IPS-18a (cell line): ENCODE measurements around the gene HOXD3.

ENCODE experiments used
- H3K27ac ChIP-seq: one replicate; pipeline ENCODE4 v1.5.1; 2013; ENCODE audit warnings: low read length
- H3K27me3 ChIP-seq: one replicate; pipeline ENCODE4 v1.6.1; 2013; ENCODE audit warnings: mild to moderate bottlenecking, low read length; ENCODE audit not compliant: control insufficient read depth, insufficient read depth
- H3K36me3 ChIP-seq: one replicate; pipeline ENCODE4 v1.6.1; 2013; ENCODE audit warnings: low read depth, low read length; ENCODE audit not compliant: control insufficient read depth
- H3K4me1 ChIP-seq: one replicate; pipeline ENCODE4 v1.6.1; 2013; ENCODE audit warnings: low read depth, low read length; ENCODE audit not compliant: control insufficient read depth
- H3K4me3 ChIP-seq: one replicate; pipeline ENCODE4 v1.5.1; 2013; ENCODE audit warnings: low read length
- H3K9ac ChIP-seq: one replicate; pipeline ENCODE4 v1.6.1; 2013; ENCODE audit warnings: mild to moderate bottlenecking, low read length, moderate library complexity
- H3K9me3 ChIP-seq: one replicate; pipeline ENCODE4 v1.6.1; 2013; ENCODE audit warnings: low read depth, low read length; ENCODE audit not compliant: control insufficient read depth

HOXD3 gene

GRCh38 chr2:176158186-176158591, 1.1 kb downstream of the HOXD3 start:
- Histone ChIP-seq H3K4me3 (no peak overlapping the region), H3K9me3 (peaks cover 3% of the 10 kb centered on the region), H3K9ac (no peak overlapping the region), H3K27me3 (peaks cover 100% of the 10 kb centered on the region), H3K4me1 (peaks cover 7% of the 10 kb centered on the region), H3K27ac (no peak overlapping the region), H3K36me3 (no peaks in the 10 kb centered on the region)

- no peak overlapping the region for H3K27ac ChIP-seq
- H3K4me3 ChIP-seq, result no peak overlapping the region
- H3K9ac ChIP-seq, result no peak overlapping the region
- no peaks in the 10 kb centered on the region for H3K36me3 ChIP-seq
- H3K27me3 ChIP-seq, result peaks cover 100% of the 10 kb centered on the region
- H3K9me3 ChIP-seq, result peaks cover 3% of the 10 kb centered on the region
- peaks cover 7% of the 10 kb centered on the region for H3K4me1 ChIP-seq
These were observed 2.0 kb downstream of the HOXD3 start for GRCh38 chr2:176158855-176159662.

GRCh38 chr2:176159663-176160250, 2.6 kb downstream of the HOXD3 start:
- H3K9me3 ChIP-seq, result peaks cover under 1% of the 10 kb centered on the region
- H3K36me3 ChIP-seq, result no peaks in the 10 kb centered on the region
- H3K9ac ChIP-seq, result no peak overlapping the region
- peaks cover 100% of the 10 kb centered on the region for H3K27me3 ChIP-seq
- H3K4me3 ChIP-seq, result no peak overlapping the region
- peaks cover 7% of the 10 kb centered on the region for H3K4me1 ChIP-seq
- H3K27ac ChIP-seq, result no peak overlapping the region

- Histone ChIP-seq H3K36me3 (no peaks in the 10 kb centered on the region), H3K9me3 (no peaks in the 10 kb centered on the region), H3K27me3 (peaks cover 100% of the 10 kb centered on the region), H3K27ac (no peak overlapping the region), H3K9ac (no peak overlapping the region), H3K4me3 (no peak overlapping the region), H3K4me1 (peaks cover 8% of the 10 kb centered on the region)
These were observed 3.3 kb downstream of the HOXD3 start for GRCh38 chr2:176160251-176160985.

- H3K27me3 ChIP-seq, result peaks cover 100% of the 10 kb centered on the region
- H3K27ac ChIP-seq, result no peak overlapping the region
- H3K4me1 ChIP-seq, result peaks cover 5% of the 10 kb centered on the region
- H3K4me3 ChIP-seq, result no peak overlapping the region
- H3K9ac ChIP-seq, result no peak overlapping the region
- no peaks in the 10 kb centered on the region for H3K9me3 ChIP-seq
- H3K36me3 ChIP-seq, result no peaks in the 10 kb centered on the region
These were observed 4.1 kb downstream of the HOXD3 start for GRCh38 chr2:176160986-176161824.

- Histone ChIP-seq H3K9me3 (no peaks in the 10 kb centered on the region), H3K4me1 (peaks cover 5% of the 10 kb centered on the region), H3K36me3 (no peaks in the 10 kb centered on the region), H3K27ac (no peak overlapping the region), H3K4me3 (no peak overlapping the region), H3K9ac (no peak overlapping the region), H3K27me3 (peaks cover 100% of the 10 kb centered on the region)
These were observed 4.9 kb downstream of the HOXD3 start for GRCh38 chr2:176161825-176162626.

- Histone ChIP-seq H3K9ac (no peak overlapping the region), H3K4me1 (peaks cover 5% of the 10 kb centered on the region), H3K4me3 (no peak overlapping the region), H3K27me3 (peaks cover 100% of the 10 kb centered on the region), H3K9me3 (no peaks in the 10 kb centered on the region), H3K36me3 (no peaks in the 10 kb centered on the region), H3K27ac (no peak overlapping the region)
These were observed 6.0 kb downstream of the HOXD3 start for GRCh38 chr2:176162911-176163671.

GRCh38 chr2:176163672-176164056, 6.6 kb downstream of the HOXD3 start:
- peaks cover 5% of the 10 kb centered on the region for H3K4me1 ChIP-seq
- peaks cover 100% of the 10 kb centered on the region for H3K27me3 ChIP-seq
- H3K9me3 ChIP-seq, result no peaks in the 10 kb centered on the region
- H3K36me3 ChIP-seq, result no peaks in the 10 kb centered on the region
- no peak overlapping the region for H3K27ac ChIP-seq
- no peak overlapping the region for H3K9ac ChIP-seq
- H3K4me3 ChIP-seq, result no peak overlapping the region

- Histone ChIP-seq H3K4me1 (peaks cover 5% of the 10 kb centered on the region), H3K4me3 (no peak overlapping the region), H3K27me3 (peaks cover 100% of the 10 kb centered on the region), H3K9me3 (no peaks in the 10 kb centered on the region), H3K36me3 (no peaks in the 10 kb centered on the region), H3K9ac (no peak overlapping the region), H3K27ac (no peak overlapping the region)
These were observed 7.1 kb downstream of the HOXD3 start for GRCh38 chr2:176164201-176164600.
